Amniotic stem cell (primary cell): ENCODE measurements around the gene NEDD4L.
"Not testable (repeated sequence)": the region's sequence is repeated elsewhere in the genome, so short reads cannot be mapped to it uniquely, and the experiment has no call there.

ENCODE experiments used
- DNase-seq: peaks from one replicate; lab custom pipeline; 2025; lab: John Stamatoyannopoulos, UW

Gene NEDD4L

GRCh38 chr18:58027341-58027740 lies 16.7 kb upstream of the NEDD4L start:
- no peak for DNase-seq

DNA sequence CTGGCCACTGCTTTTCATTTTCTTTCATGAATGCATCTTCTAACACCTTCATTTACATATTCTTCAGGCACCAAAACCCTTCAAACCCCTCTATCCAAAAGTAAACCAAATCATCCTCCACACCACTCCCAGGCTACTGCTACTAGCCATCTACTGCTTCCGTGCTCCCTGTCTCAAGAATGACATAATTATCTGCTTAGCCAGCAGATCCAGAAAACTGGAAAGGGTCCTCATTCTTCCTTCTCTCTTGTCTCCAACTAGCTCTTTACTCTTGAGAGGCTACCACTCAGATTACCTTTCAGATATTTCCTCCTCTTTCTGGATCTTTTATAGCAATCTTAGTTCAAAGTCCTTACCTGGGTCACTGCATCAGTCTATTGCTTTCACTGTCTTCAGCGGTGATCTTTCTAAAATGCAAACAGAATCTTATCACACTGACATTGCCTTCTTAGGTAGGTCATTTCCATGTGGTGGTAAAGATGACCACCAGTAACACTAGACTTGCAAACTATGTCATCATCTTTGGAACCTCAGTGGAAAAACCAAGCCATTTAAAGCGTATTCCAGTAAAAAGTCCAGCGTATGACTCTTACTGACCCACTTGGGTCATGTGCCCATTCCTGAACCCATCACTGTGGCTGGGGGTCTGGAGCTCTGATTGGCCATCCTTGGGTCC lies 15.8 kb upstream of the NEDD4L start:
- no peak for DNase-seq

DNA sequence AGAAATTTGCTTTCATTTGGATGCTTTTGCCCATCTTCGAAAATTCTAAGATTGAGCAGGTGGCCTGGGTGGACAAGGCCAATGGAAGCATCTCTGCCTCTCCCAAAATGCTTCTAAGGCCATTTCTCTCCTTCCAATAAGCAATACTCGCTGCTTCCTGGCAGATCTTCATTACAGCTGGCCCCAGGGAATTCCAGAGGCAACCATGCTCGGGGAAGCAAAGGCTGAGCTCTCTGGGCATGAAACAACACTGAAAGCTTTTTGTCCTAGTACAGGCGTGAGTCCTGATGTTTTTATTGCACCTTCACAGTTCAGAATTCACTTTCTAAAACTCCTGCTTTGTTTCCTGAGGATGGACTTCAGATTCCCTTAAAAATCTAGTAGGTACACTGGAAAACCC lies 11.8 kb upstream of the NEDD4L start:
- no peak for DNase-seq

DNA sequence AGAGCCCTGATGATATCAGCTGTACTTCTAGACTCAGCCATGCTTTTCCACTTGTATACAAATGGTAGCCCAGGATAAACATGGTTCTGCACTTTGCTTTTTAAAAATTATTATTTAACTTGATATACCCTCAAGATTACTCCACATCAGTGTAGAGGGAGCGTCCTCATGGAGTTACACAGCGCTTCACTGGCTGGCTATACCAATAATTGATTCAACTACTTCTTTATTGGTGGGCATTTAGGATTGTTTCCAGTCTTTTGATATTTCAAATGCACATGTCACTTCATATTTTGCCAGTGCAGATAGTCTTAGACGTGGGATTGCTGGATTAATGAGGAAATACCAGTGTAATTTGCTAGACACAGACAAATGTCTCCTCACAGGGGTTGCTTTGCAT lies 10.8 kb upstream of the NEDD4L start:
- no peak for DNase-seq

GRCh38 chr18:58034370-58034769 lies 9.7 kb upstream of the NEDD4L start:
- DNase-seq: no peak

DNA sequence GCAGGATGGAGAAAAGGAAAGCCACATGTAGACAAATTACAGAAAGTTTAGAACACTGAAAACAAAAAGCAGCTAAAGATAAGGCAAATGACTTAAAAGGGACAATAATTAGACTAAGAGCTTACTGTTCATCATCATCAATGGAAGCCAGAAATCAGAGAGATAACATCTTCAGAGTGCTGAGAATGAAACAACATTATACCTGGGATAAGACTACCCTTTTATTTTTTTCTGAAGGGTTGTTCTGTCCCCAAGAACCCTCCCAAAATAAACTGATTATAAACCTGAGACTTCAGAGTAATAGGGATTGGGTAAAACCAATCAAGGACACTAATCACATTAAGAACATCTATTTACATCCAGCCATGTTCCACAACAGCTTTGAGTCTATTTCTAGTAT lies 6.9 kb upstream of the NEDD4L start:
- DNase-seq: no peak

- no peak for DNase-seq
Measured at GRCh38 chr18:58038063-58038462, 6.0 kb upstream of the NEDD4L start.

DNA sequence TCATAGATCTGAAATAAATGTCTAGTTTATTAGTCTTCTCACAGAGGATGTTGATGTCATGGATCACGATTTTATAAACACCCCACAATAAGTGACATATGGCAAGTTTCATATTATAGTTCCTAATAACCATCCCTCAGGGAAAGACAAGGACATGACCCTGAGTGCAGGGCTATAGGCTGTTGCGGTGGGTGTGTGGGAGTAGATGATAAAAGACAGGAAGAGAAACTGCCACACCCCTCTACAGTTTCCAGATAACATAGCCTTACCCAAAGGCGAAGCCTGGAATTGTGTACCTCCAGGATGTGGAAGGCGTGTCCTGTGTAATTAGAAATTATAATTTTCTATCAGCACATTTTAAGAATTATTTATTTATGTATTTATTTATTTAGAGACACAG lies 2.4 kb upstream of the NEDD4L start:
- no peak for DNase-seq

- no peak for DNase-seq
Measured at GRCh38 chr18:58042826-58043490, 1.1 kb upstream of the NEDD4L start.

DNA sequence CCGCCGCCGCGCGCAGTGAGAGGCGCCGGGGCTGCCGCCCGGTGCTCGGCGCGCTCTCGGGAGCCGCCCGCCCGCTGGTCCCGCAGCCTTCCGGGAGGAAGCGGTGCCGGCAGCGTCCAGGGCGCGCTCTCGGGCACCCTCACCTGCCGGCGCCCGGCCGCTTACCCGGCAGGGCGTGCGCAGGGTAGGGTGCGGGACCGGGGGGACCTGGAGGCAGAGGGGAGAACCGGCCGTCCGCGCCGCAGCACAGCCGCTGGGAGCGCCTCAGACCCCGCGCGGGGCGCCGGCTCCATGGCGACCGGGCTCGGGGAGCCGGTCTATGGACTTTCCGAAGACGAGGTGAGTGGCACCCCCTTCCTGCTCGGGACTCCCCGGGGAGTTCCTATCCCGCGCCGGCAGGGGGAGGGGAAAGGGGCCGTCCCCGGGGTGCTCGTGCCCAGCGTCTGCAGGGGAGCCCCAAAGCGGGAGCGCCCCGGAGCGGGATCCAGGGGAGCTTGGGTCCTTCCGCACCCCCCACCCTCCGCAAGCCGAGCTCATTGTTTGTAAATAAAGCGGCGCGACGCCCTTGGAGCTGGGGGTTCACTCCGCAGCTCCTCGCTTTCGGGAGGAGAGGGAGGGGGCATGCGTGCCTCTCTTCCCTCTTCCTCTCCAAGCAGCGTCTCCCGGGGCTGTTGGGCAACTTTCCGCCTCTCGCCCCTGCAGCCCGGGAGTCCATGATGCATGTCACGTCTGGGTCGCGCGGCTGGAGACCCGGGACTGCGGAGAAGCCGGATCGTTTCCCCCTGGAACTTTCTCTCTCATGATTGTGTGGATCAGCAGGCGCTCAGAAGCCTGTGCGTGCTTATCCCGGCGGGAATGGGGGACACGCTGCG lies 580 bp downstream of the NEDD4L start:
- DNase-seq: no peak

DNA sequence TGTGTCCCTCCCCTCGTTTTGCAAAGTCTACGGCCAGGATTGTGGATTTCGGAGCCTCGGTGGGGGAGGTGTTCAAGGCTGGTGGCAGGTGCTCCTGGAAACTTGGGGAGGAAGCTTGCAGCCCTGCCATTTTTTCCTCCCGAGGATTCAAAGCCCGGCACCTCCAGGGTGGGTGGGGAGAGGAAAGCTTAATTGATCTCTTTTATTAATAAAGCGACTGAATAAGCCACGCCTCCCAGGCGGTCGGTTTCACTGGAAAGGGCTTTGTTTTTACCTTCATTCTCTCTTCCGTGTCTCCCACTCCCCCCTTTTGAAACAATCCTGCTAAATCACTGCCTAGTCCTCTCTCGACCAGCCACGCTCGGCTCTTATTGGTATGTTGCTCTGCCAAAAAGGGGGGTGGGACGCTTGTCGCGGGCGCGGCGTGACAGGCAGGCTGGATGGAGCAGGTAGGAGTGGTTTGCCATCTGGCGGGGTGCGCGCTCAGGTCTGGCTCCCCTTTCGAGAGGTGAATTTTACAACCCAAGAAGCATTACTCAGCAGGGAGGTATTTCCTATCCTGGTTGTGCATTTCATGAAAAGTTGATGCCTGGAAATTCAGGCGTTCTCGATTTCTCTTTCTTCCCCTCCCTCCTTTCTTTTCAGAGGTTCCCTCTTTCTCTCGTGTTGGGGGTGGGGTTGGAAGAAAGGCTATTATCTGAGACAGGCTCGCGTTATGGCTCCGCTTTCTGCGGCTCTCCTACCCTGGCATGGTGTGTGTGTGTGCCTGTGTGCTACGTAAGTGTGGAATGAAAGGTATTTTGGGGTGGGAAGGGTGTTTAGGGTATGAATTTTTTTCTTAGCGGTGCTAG lies 1.4 kb downstream of the NEDD4L start:
- peak; percentile 11 for DNase-seq

DNA sequence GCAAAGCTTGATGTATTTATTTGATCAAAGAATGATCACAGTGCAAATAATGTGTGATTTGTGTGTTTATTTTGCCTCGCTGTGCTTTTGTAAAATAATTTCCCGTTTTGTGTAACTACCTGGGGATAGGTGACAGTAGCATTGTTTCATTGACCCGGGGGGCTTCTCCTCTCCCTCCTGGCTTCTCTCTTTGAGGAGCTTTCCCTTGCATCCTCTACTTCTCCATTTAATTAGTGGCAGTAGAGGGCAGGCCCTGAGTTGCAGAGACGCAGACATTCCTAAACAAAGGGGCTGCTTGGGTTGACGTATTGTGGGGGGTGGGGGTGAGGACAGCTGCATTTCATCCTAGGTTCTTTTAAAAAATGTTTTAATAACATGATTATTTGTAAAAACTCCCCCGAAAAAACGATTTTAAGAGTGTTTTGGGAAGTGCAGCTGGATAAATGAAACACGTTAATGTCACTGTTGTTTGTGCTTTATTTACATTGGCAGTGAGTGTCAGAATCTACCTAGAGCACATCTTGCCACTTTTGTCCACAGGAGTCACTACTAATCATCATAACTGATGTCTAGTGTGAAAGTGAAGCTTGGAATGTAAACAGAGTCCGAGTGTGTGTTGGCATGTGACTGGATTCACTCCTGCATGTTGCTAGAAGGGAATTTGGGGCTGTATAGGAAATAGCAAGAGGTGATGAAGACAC lies 2.2 kb downstream of the NEDD4L start:
- DNase-seq: no peak

DNA sequence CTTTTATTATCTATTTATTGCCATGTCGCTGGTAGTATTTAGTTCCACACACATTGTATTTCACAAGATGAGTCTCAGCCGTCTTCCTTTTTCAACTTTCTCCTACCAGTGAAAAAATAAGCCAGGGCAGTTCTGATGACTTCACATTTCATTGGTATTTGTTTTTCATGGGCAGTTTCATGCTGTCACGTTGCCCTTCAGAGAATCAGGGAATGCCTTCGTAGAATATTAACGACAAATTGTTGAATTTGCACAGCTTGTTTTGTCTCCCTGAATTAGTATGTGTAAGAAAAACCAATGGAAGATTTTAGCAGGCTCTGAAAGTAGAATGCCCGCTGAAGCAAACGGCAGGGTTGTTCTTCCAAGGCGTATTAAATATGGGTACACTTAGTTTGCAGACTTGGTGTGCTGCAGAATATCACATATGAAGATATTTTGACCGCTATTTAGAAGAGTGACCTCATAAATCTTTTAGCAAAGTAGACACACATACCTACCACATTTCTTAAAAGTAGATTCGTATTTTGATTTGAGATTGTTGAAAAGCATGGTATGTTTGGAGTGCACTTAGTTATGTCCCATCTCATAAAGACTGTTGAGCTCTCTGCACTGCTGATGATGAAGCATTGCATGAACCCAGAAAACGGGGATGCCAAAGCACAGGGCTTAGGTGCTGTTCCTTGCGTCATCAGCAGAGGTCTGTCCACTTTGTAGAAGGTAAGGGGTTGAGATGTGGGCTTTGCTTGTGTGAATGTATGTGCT lies 2.9 kb downstream of the NEDD4L start:
- no peak for DNase-seq

GRCh38 chr18:58047556-58047882 lies 3.5 kb downstream of the NEDD4L start:
- no peak for DNase-seq

GRCh38 chr18:58048081-58048642 lies 4.1 kb downstream of the NEDD4L start:
- DNase-seq: no peak

DNA sequence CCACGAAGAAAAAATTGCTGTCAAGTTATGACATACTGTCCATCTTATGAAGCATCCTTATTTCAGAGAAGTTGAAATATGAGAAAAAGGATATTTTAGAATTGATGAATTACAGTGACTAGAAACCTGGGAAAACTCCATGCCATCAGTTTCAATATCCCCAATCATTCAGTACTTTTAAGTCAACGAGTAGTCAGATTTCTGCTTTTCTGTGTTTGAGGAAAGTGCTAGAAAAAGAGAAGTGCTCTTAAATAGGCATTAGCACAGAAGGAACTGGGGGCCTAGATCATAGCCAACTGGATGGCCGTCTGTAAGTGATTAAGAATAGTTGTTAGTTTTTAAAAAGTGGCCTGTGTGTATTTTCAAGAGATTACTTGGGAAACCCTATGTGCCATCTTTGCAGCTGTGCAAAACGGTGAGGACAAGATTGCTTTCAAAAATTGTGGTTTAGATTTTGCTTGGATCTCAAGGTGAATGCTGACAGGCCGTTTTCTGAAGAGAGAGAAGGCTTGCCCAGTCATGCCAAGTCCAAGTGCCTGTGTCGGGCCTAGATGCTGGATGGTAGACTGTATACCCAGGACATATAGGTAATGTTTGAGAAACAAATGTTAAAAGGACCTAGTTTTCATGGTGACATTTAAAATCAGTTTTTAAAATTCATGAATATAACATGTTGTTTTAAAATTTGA lies 5.1 kb downstream of the NEDD4L start:
- no peak for DNase-seq

GRCh38 chr18:58050963-58051362 lies 6.9 kb downstream of the NEDD4L start:
- not testable (repeated sequence) for DNase-seq

DNA sequence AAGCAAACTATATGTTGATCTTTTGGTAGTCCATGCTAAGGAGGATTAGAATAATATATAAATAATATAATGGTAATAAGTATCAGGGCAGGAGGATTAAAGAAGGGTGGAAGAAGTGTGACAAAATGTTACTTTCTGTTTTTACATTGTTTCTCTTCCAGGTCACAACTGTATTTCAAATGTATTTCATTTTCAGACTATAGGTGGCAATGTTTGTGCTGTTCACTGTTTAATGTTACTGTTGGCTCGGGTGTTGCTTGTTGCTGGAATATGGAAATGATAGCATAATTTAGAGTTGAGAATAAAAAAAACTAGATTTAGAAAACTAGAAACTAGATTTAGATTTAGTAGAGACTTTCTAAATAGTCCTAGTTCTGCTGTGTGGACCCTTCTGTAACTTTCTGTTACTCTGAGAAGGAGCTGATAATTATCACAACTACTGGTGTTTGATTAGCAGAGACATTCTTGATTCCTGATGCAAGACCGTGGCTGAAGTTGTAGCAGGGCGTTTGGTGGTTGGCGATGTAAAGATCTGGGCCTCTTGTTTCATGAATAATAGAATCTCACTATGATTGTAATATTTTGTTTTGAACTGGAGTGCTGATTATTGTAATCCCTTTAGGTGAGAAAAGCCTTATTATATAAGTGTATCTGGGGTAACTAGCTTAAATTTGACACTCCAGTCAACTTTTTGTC lies 7.9 kb downstream of the NEDD4L start:
- peak; percentile 10 for DNase-seq

DNA sequence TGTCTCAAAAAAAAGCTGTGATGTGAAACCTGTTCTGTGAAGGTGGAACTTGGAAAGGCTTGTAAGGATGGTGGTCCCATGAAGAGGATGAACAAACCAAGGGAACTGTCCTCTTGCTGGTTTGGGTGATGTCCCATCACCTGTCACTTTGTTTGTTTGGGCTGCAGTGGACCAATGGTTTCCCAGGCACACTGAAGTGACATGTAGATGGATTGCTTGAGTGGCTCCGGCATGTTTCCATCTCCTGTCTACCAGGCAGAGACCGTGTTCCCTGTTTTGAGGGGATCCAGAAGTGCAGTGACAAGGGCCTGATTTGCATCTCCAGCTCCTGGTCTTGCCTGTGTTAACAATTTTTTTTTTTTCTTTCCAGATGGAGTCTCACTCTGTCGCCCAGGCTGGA lies 8.9 kb downstream of the NEDD4L start:
- DNase-seq: no peak
